ENCODE data around the gene POLK. TPM values are rescaled to one million over a fixed set of nuclear protein-coding genes. Genes with fewer than 3 reads are reported as not detected.

The POLK gene
- total and polyA plus RNA-seq, 2 experiments from 2014 or later = 22.2 to 25.7 TPM

- Histone ChIP-seq H3K27ac (peak overlapping the region; percentile 69), H3F3A (ENCODE audit: insufficient read depth) (peaks cover 30% of the 10 kb centered on the region), H2AFZ (no peak overlapping the region), H3K79me2 (ENCODE audit: insufficient read depth) (peaks cover 68% of the 10 kb centered on the region), H3K27me3 (replicated peaks; ENCODE audit: insufficient read depth) (no peaks in the 10 kb centered on the region), H3K9me2 (ENCODE audit: insufficient read depth) (no peaks in the 10 kb centered on the region), H3K4me2 (ENCODE audit: unreplicated experiment) (peak overlapping the region; percentile 72), H3K9ac (peak overlapping the region; percentile 29), H3K9me3 (ENCODE audit: low read depth) (no peaks in the 10 kb centered on the region), H3K4me1 (ENCODE audit: insufficient read depth) (peaks cover 26% of the 10 kb centered on the region), H3K4me3 (peak overlapping the region; percentile 53), H3K36me3 (ENCODE audit: low read depth) (no peaks in the 10 kb centered on the region), H4K20me1 (ENCODE audit: insufficient read depth) (no peaks in the 10 kb centered on the region)
- no peak for TF ChIP-seq EZH2phosphoT487 (IDR thresholded peaks at IDR 0.05; ENCODE audit: insufficient read depth, low read depth)
- TF ChIP-seq EZH2 (IDR thresholded peaks at IDR 0.05; ENCODE audit: insufficient read depth, poor library complexity, severe bottlenecking) = no peak
- WGBS, 2 experiments (ENCODE audit: low coverage in 1 of 2, low lambda C conversion rate in 2 of 2, missing lambda C conversion rate in 2 of 2) = 65 to 70% methylated on average over 6 of the region's 6 CpGs
- DNase-seq = peak; percentile 96
- in situ Hi-C loops (cut with MboI) = no loop called here
Measured at GRCh38 chr5:75566710-75567309, 55.1 kb downstream of the POLK start.

DNA sequence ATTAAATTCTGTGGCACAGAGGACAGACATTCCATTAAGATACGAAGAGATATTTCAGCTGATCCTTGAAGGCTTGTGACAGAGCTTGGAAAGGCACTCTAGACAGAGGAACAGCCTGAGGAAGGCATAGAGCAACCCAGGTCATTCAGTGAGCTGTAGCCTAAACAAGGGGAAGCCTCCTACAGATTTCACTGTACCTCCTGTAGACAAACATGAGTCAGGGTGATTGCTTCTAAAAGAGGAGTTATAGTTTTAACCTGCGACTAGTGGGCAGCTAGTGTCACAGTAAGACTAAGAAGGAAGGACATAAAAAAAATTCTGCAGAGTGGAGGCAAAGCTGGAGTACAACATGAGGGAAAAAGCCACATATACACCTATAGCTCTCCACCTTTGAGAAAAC, 56.0 kb downstream of the POLK start:
- Histone ChIP-seq H3F3A (ENCODE audit: insufficient read depth) (peaks cover 30% of the 10 kb centered on the region), H3K79me2 (ENCODE audit: insufficient read depth) (peaks cover 59% of the 10 kb centered on the region), H2AFZ (no peak overlapping the region), H3K9me2 (ENCODE audit: insufficient read depth) (no peaks in the 10 kb centered on the region), H3K36me3 (ENCODE audit: low read depth) (no peaks in the 10 kb centered on the region), H3K4me2 (ENCODE audit: unreplicated experiment) (peak overlapping the region; percentile 72), H3K9me3 (ENCODE audit: low read depth) (no peaks in the 10 kb centered on the region), H3K27ac (peak overlapping the region; percentile 69), H3K27me3 (replicated peaks; ENCODE audit: insufficient read depth) (no peaks in the 10 kb centered on the region), H3K4me3 (peak overlapping the region; percentile 53), H4K20me1 (ENCODE audit: insufficient read depth) (no peaks in the 10 kb centered on the region), H3K4me1 (ENCODE audit: insufficient read depth) (peaks cover 26% of the 10 kb centered on the region), H3K9ac (peak overlapping the region; percentile 29)
- DNase-seq = peak; percentile 67
- TF ChIP-seq EZH2phosphoT487 (IDR thresholded peaks at IDR 0.05; ENCODE audit: insufficient read depth, low read depth) = no peak
- TF ChIP-seq EZH2 (IDR thresholded peaks at IDR 0.05; ENCODE audit: insufficient read depth, poor library complexity, severe bottlenecking) = no peak
- in situ Hi-C loops (cut with MboI) = no loop called here
- WGBS, 2 experiments (ENCODE audit: low coverage in 1 of 2, low lambda C conversion rate in 2 of 2, missing lambda C conversion rate in 2 of 2) = 15 to 20% methylated on average over 2 of the region's 2 CpGs

- H3K4me3 ChIP-seq = no peak overlapping the region
- H3K4me1 ChIP-seq (ENCODE audit: insufficient read depth) = peaks cover 26% of the 10 kb centered on the region
- peak overlapping the region; percentile 69; the same call in 1 of the 2 replicates for H3K27ac ChIP-seq
- in situ Hi-C loops (cut with MboI) = no loop called here
- H3K9ac ChIP-seq = no peak overlapping the region
- DNase-seq = no peak
- no peaks in the 10 kb centered on the region for H3K27me3 ChIP-seq (replicated peaks; ENCODE audit: insufficient read depth)
- TF ChIP-seq EZH2 (IDR thresholded peaks at IDR 0.05; ENCODE audit: insufficient read depth, poor library complexity, severe bottlenecking) (no peak), EZH2phosphoT487 (IDR thresholded peaks at IDR 0.05; ENCODE audit: insufficient read depth, low read depth) (no peak)
- H3K36me3 ChIP-seq (ENCODE audit: low read depth) = no peaks in the 10 kb centered on the region
- WGBS, 2 experiments (ENCODE audit: low coverage in 1 of 2, low lambda C conversion rate in 2 of 2, missing lambda C conversion rate in 2 of 2) = 95% methylated on average over 2 of the region's 2 CpGs
- H3F3A ChIP-seq (ENCODE audit: insufficient read depth) = peaks cover 30% of the 10 kb centered on the region
- H3K9me2 ChIP-seq (ENCODE audit: insufficient read depth) = no peaks in the 10 kb centered on the region
- H3K4me2 ChIP-seq (ENCODE audit: unreplicated experiment) = peak overlapping the region; percentile 72
- no peak overlapping the region for H2AFZ ChIP-seq
- peaks cover 54% of the 10 kb centered on the region for H3K79me2 ChIP-seq (ENCODE audit: insufficient read depth)
- H4K20me1 ChIP-seq (ENCODE audit: insufficient read depth) = no peaks in the 10 kb centered on the region
- no peaks in the 10 kb centered on the region for H3K9me3 ChIP-seq (ENCODE audit: low read depth)
Measured at GRCh38 chr5:75568202-75568601, 56.5 kb downstream of the POLK start.

DNA sequence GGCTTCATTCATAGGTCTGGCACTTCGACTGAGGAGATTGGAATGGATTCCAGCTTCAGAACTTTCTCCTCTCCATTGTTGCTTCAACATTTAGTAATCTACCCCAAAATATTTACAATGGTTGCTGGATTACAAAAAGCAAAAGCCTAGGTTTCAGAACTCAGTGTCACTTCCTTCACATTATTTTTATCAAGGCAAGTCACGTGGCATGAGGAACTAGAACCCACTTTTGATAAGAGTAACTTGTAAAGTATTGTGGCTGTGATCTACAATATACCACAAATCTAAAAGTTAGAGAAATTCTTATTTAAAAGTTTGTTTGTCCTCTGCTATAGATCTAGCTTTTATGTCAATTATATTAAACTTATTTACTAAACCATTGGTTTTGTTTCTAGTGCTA, 59.9 kb downstream of the POLK start:
- no peak overlapping the region for H2AFZ ChIP-seq
- no peaks in the 10 kb centered on the region for H4K20me1 ChIP-seq (ENCODE audit: insufficient read depth)
- peaks cover 1% of the 10 kb centered on the region; the same call in 1 of the 2 replicates for H3K36me3 ChIP-seq (ENCODE audit: low read depth)
- H3K27ac ChIP-seq = no peak overlapping the region
- DNase-seq = no peak
- H3K27me3 ChIP-seq (replicated peaks; ENCODE audit: insufficient read depth) = no peaks in the 10 kb centered on the region
- H3K4me2 ChIP-seq (ENCODE audit: unreplicated experiment) = no peak overlapping the region
- 99 to 100% methylated on average over 2 of the region's 2 CpGs for WGBS, 2 experiments (ENCODE audit: low coverage in 1 of 2, low lambda C conversion rate in 2 of 2, missing lambda C conversion rate in 2 of 2)
- peaks cover 22% of the 10 kb centered on the region for H3F3A ChIP-seq (ENCODE audit: insufficient read depth)
- no peaks in the 10 kb centered on the region for H3K9me3 ChIP-seq (ENCODE audit: low read depth)
- peaks cover 24% of the 10 kb centered on the region for H3K4me1 ChIP-seq (ENCODE audit: insufficient read depth)
- no peaks in the 10 kb centered on the region for H3K9me2 ChIP-seq (ENCODE audit: insufficient read depth)
- TF ChIP-seq EZH2 (IDR thresholded peaks at IDR 0.05; ENCODE audit: insufficient read depth, poor library complexity, severe bottlenecking) = no peak
- TF ChIP-seq EZH2phosphoT487 (IDR thresholded peaks at IDR 0.05; ENCODE audit: insufficient read depth, low read depth) = no peak
- H3K79me2 ChIP-seq (ENCODE audit: insufficient read depth) = peaks cover 24% of the 10 kb centered on the region
- no peak overlapping the region for H3K9ac ChIP-seq
- no peak overlapping the region for H3K4me3 ChIP-seq
- in situ Hi-C loops (cut with MboI) = no loop called here
